ENCODE measurements around the gene LRCH1. TPM values are rescaled to one million over a fixed set of nuclear protein-coding genes. Genes with fewer than 3 reads are reported as not detected.

The LRCH1 gene
- total RNA-seq, 2 experiments from 2014 or later = 15.5 to 17.1 TPM

DNA sequence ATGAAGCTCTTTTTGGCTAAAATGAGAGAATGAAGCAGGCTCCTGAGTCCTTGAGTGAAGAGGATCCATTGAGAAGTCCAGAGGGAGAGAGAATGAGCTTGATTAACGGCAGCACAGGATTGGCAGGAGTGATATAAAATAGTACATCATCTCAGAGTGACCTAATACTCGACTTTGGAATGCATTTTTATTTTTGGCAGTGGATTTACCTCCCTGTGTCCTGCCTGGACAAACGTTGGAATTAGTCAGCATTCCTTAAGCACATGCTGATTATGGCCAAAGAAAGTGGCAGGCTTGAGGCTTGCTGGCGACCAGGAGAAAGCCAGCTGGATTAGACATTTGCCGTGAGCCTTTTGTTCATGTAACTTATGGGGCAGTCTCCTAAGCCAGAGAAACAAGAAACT is 22.9 kb downstream of the LRCH1 start:
- POLR2A ChIA-PET = interaction anchor here (1.2 kb wide), 1 partner anchor 15 kb away, joined by 3 read pairs; no protein-coding TSS in a partner anchor
- intact Hi-C loops (cut with micrococcal nuclease) = no loop called here
- TF ChIP-seq, protein P1, sequence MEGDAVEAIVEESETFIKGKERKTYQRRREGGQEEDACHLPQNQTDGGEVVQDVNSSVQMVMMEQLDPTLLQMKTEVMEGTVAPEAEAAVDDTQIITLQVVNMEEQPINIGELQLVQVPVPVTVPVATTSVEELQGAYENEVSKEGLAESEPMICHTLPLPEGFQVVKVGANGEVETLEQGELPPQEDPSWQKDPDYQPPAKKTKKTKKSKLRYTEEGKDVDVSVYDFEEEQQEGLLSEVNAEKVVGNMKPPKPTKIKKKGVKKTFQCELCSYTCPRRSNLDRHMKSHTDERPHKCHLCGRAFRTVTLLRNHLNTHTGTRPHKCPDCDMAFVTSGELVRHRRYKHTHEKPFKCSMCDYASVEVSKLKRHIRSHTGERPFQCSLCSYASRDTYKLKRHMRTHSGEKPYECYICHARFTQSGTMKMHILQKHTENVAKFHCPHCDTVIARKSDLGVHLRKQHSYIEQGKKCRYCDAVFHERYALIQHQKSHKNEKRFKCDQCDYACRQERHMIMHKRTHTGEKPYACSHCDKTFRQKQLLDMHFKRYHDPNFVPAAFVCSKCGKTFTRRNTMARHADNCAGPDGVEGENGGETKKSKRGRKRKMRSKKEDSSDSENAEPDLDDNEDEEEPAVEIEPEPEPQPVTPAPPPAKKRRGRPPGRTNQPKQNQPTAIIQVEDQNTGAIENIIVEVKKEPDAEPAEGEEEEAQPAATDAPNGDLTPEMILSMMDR (IDR thresholded peaks at IDR 0.05) = no peak
- Mint-ChIP-seq H3K9me3 (no peaks in the 10 kb centered on the region), H3K4me3 (no peak overlapping the region), H3K27ac (no peak overlapping the region), H3K36me3 (ENCODE audit: low read depth) (peaks cover 5% of the 10 kb centered on the region), H3K4me1 (ENCODE audit: low read depth) (peaks cover 62% of the 10 kb centered on the region), H3K27me3 (no peaks in the 10 kb centered on the region)
- ATAC-seq = no peak
- DNase-seq = no peak
- CTCF ChIA-PET = interaction anchor here (1.8 kb wide), 1 partner anchor 24 kb away, joined by 9 read pairs; no protein-coding TSS in a partner anchor

DNA sequence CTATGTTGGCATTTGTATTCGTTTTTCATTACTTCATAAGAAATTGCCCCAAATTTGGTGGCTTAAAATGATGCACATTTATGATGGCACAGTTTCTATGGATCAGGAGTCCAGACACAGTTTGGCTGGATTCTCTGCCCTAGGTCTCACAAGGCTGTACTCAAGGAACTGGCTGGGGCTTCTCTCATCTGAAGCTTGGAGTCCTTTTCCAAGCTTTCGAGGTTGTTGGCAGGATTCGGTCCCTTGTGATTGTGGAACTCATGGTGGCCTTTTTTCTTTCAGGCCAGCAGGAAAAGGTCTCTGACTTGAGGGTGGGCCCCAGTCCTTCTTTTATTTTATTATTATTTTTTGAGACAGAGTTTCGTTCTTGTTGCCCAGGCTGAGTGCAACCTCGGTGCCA is 23.8 kb downstream of the LRCH1 start:
- intact Hi-C loops (cut with micrococcal nuclease) = no loop called here
- DNase-seq = no peak
- Mint-ChIP-seq H3K4me3 (no peak overlapping the region), H3K27me3 (no peaks in the 10 kb centered on the region), H3K36me3 (ENCODE audit: low read depth) (peaks cover 8% of the 10 kb centered on the region), H3K9me3 (no peaks in the 10 kb centered on the region), H3K4me1 (ENCODE audit: low read depth) (peaks cover 58% of the 10 kb centered on the region), H3K27ac (no peak overlapping the region)
- ChIA-PET CTCF (interaction anchor here (1.6 kb wide), 1 partner anchor 145 kb away, joined by 6 read pairs; no protein-coding TSS in a partner anchor), POLR2A (interaction anchor here (0.6 kb wide), 1 partner anchor 397 kb away, joined by 3 read pairs; no protein-coding TSS in a partner anchor)
- TF ChIP-seq, protein P1 (IDR thresholded peaks at IDR 0.05) = no peak
- no peak for ATAC-seq

DNA sequence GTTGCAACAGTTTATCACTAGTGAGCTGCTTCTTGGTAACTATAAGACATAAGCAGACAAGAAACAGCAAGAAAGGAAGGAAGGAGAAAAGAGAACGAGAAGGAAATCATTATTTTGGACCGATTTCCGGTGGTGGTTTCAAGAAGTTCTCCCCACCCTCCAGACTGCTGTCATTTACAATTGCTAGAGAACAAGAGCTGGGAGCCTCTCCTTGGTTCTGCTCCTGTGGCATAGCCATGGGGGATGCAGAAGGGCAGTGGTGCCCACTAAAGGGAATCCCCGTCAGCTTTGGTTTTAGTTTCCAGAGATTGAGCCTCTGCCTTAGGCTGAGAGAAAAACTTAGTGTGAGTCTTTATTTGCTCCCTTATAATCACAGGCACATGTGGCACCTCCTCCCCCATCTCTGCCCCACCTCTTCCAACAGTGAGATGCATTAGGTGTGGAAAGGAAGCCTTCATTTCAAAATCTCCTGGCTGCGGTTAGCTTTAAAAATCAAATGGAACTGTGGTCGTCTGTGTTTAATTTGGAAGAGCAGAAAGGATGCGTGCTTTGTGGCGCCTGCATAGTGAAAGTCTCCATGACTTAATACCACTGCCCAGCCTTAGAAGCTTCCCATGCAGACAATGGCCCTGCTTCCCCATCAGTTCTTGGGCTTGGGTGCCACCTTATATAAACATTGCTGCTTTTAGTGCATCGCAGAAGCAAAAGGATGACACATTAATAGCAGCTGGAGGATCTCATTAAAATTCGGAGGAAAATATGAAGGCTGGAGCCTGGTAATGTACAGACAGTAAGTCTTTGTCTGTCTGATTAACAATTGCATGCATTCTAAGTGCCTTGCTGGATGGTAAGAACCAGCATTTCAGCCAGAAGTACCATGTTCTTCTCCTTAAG is 25.0 kb downstream of the LRCH1 start:
- intact Hi-C loops (cut with micrococcal nuclease) = no loop called here
- TF ChIP-seq, protein P1 (IDR thresholded peaks at IDR 0.05) = no peak
- no peaks in the 10 kb centered on the region for H3K27me3 Mint-ChIP-seq
- DNase-seq (no peak), ATAC-seq (peak; percentile 40)
- H3K4me3 Mint-ChIP-seq = no peak overlapping the region
- H3K9me3 Mint-ChIP-seq = no peaks in the 10 kb centered on the region
- peaks cover 8% of the 10 kb centered on the region for H3K36me3 Mint-ChIP-seq (ENCODE audit: low read depth)
- peaks cover 62% of the 10 kb centered on the region for H3K4me1 Mint-ChIP-seq (ENCODE audit: low read depth)
- ChIA-PET CTCF (interaction anchor here (0.9 to 1.8 kb wide), 4 partner anchors 9 to 144 kb away, joined by 3 to 6 read pairs (median 4); no protein-coding TSS in a partner anchor), POLR2A (interaction anchor here (0.6 kb wide), 1 partner anchor 398 kb away, joined by 3 read pairs; no protein-coding TSS in a partner anchor)
- peak overlapping the region; percentile 41 for H3K27ac Mint-ChIP-seq

DNA sequence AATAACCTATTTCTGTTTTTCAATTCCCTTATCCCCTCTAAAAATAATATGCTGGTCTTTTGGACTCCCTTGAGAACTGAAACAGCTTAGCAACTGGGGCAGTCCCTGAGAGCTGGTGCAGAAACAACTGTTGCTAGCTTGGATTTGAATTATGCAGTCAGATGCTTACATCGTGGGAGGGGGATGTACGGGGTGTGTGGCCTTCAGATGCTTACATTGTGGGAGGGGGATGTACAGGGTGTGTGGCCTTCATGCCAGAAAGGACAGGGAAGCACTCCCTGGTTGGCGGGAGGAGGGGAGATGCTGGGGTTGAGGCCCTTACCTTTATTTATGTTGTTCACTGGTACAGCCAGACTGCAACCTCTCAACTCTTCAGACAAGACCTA is 25.6 kb downstream of the LRCH1 start:
- intact Hi-C loops (cut with micrococcal nuclease) = no loop called here
- ChIA-PET CTCF (interaction anchor here (1.3 to 1.8 kb wide), 3 partner anchors 8 to 144 kb away, joined by 4 to 6 read pairs (median 4); no protein-coding TSS in a partner anchor), POLR2A (interaction anchor here (0.9 kb wide), 1 partner anchor 15 kb away, joined by 3 read pairs; no protein-coding TSS in a partner anchor)
- TF ChIP-seq, protein P1 (IDR thresholded peaks at IDR 0.05) = no peak
- peaks cover 59% of the 10 kb centered on the region for H3K4me1 Mint-ChIP-seq (ENCODE audit: low read depth)
- no peaks in the 10 kb centered on the region for H3K27me3 Mint-ChIP-seq
- peak; percentile 68 for DNase-seq
- H3K27ac Mint-ChIP-seq = peak overlapping the region; percentile 41
- no peaks in the 10 kb centered on the region for H3K9me3 Mint-ChIP-seq
- H3K4me3 Mint-ChIP-seq = no peak overlapping the region
- H3K36me3 Mint-ChIP-seq (ENCODE audit: low read depth) = peaks cover 6% of the 10 kb centered on the region
- peak; percentile 77 for ATAC-seq

Measured in activated CD8-positive, alpha-beta T cell treated with anti-CD3 and anti-CD28 coated beads for 36 hours (primary cell).